Measurements from ENCODE around the gene NAT14. TPM values are rescaled to one million over a fixed set of nuclear protein-coding genes. Genes with fewer than 3 reads are reported as not detected.

The NAT14 gene
- total RNA-seq, 2 experiments from 2014 or later = 10.5 to 14.7 TPM

GRCh38 chr19:55466241-55466614 lies 18.8 kb upstream of the NAT14 start:
- H3K4me3 Mint-ChIP-seq = peak overlapping the region; percentile 8
- POLR2A ChIA-PET = interaction anchor here (2.5 kb wide), 1 partner anchor 10 kb away, joined by 7 read pairs; the partner anchor contains the start of gene ZNF628
- no peaks in the 10 kb centered on the region for H3K36me3 ChIP-seq (ENCODE audit: insufficient read depth, low read length)

DNA sequence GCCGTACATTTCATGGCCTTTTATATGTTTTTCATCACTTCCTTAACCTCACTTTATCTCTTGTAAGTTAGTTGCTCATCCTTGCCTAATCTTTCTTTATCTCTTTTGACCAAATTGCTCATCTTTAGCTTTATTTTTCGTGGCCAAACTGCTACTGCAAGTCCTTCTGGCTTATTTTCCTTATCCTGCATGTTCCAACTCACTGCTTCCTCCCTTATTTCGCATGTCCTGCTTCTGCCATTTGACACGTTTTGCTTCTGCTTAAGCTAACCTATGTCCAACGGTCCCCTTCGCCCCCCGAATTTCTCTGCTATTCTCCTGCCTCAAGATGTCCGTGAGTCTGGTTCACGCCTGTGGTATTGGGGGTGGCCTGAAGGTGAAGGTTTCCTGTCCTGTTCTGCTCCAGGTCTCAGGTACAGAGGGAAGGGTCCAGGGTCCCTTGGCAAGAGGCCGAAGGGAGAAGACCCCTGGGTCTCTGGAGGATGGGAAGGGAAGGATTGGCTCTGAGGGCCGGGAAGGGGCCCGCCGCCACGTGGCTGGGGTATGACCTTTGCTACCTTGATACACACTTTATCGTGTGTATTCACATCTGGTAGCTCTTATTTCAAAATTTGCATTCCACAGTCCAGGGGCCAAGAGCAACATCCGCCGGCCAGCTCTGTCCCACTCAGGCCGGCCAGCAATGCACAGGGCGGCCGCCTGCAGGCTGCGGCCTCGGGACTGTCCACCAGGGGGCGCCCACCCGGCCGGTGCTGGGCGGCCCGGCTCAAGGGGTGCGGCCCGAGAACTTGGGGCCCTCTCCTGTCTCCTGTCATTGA lies 17.5 kb upstream of the NAT14 start:
- H3K27ac Mint-ChIP-seq = no peak overlapping the region
- intact Hi-C loops (cut with DNase I, micrococcal nuclease) = loop anchor here (1.0 to 5.0 kb wide), 3 partner anchors 37 to 165 kb away; partner anchors contain the start of gene ZNF865 (in 1 of the 2)
- TF ChIP-seq, protein P1, sequence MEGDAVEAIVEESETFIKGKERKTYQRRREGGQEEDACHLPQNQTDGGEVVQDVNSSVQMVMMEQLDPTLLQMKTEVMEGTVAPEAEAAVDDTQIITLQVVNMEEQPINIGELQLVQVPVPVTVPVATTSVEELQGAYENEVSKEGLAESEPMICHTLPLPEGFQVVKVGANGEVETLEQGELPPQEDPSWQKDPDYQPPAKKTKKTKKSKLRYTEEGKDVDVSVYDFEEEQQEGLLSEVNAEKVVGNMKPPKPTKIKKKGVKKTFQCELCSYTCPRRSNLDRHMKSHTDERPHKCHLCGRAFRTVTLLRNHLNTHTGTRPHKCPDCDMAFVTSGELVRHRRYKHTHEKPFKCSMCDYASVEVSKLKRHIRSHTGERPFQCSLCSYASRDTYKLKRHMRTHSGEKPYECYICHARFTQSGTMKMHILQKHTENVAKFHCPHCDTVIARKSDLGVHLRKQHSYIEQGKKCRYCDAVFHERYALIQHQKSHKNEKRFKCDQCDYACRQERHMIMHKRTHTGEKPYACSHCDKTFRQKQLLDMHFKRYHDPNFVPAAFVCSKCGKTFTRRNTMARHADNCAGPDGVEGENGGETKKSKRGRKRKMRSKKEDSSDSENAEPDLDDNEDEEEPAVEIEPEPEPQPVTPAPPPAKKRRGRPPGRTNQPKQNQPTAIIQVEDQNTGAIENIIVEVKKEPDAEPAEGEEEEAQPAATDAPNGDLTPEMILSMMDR (IDR thresholded peaks at IDR 0.05) = peak; percentile 97

More at GRCh38 chr19:55466241-55466614, 18.8 kb upstream of the NAT14 start:
- Mint-ChIP-seq H3K27ac (no peak overlapping the region), H3K4me1 (ENCODE audit: low read depth) (peaks cover 6% of the 10 kb centered on the region), H3K27me3 (no peaks in the 10 kb centered on the region), H3K36me3 (ENCODE audit: low read depth) (peaks cover 5% of the 10 kb centered on the region), H3K9me3 (no peaks in the 10 kb centered on the region)
- ATAC-seq (ENCODE audit: poor library complexity) = no peak
- TF ChIP-seq, protein P1 (IDR thresholded peaks at IDR 0.05) = no peak
- H3K4me1 ChIP-seq (ENCODE audit: insufficient read depth, low read length) = peaks cover 20% of the 10 kb centered on the region
- CTCF ChIA-PET = interaction anchor here (3.0 kb wide), 1 partner anchor 38 kb away, joined by 31 read pairs; no protein-coding TSS in a partner anchor
- no peaks in the 10 kb centered on the region for H3K9me3 ChIP-seq (ENCODE audit: control insufficient read depth in 1 of 2, insufficient read depth in 1 of 2, low read length in 2 of 2)
- H3K27me3 ChIP-seq (ENCODE audit: control insufficient read depth in 1 of 2, insufficient read depth in 2 of 2, low read length in 2 of 2) = no peaks in the 10 kb centered on the region
- H3K27ac ChIP-seq (ENCODE audit: low read depth in 1 of 2, low read length in 2 of 2) = no peak overlapping the region
- no peak overlapping the region for H3K4me3 ChIP-seq (ENCODE audit: low read length)
- intact Hi-C loops (cut with DNase I, micrococcal nuclease) = loop anchor here in 1 of 2 experiments (5.0 kb wide), 2 partner anchors 141 to 166 kb away; partner anchors contain the start of gene ZNF865
- DNase-seq = no peak

DNA sequence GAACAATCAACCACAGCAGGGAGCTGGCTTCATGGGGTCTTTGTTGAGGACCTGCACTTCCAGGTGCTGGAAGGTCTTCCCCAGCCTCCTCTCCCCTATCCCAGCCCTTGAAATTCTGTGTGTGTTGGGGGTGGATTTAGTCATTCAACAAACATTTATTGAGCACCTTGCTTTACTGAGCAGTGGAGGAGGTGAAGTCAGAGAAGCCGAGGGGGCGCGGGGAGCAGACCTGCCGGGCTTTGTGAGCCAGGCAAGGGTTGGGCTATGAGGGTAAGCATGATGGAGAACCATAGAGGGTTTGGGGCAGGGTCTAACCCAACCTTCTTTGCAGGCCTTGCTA lies 17.0 kb upstream of the NAT14 start:
- H3K27me3 Mint-ChIP-seq = no peaks in the 10 kb centered on the region
- TF ChIP-seq, protein P1 (IDR thresholded peaks at IDR 0.05) = peak; percentile 57
- no peaks in the 10 kb centered on the region for H3K4me1 Mint-ChIP-seq (ENCODE audit: low read depth)
- ATAC-seq (ENCODE audit: poor library complexity) = no peak
- no peaks in the 10 kb centered on the region for H3K9me3 Mint-ChIP-seq
- DNase-seq = no peak
- no peaks in the 10 kb centered on the region for H3K36me3 Mint-ChIP-seq (ENCODE audit: low read depth)
- H3K4me3 Mint-ChIP-seq = no peak overlapping the region
- no peaks in the 10 kb centered on the region for H3K9me3 ChIP-seq (ENCODE audit: control insufficient read depth in 1 of 2, insufficient read depth in 1 of 2, low read length in 2 of 2)
- H3K27me3 ChIP-seq (ENCODE audit: control insufficient read depth in 1 of 2, insufficient read depth in 2 of 2, low read length in 2 of 2) = no peaks in the 10 kb centered on the region
- no peak overlapping the region for H3K4me3 ChIP-seq (ENCODE audit: low read length)
- ChIA-PET CTCF (interaction anchor here (0.9 to 3.0 kb wide), 6 partner anchors 9 to 166 kb away, joined by 3 to 31 read pairs (median 4); partner anchors contain the start of genes NAT14 and ZNF628), POLR2A (interaction anchor here (2.5 kb wide), 1 partner anchor 8 kb away, joined by 7 read pairs; the partner anchor contains the start of gene ZNF628)
- intact Hi-C loops (cut with DNase I, micrococcal nuclease) = loop anchor here (1.0 to 5.0 kb wide), 3 partner anchors 36 to 164 kb away; partner anchors contain the start of gene ZNF865 (in 1 of the 2)
- peaks cover 8% of the 10 kb centered on the region for H3K4me1 ChIP-seq (ENCODE audit: insufficient read depth, low read length)
- H3K36me3 ChIP-seq (ENCODE audit: insufficient read depth, low read length) = no peaks in the 10 kb centered on the region
- H3K27ac Mint-ChIP-seq = no peak overlapping the region
- H3K27ac ChIP-seq (ENCODE audit: low read depth in 1 of 2, low read length in 2 of 2) = no peak overlapping the region

More for the DNA sequence above, 17.5 kb upstream of the NAT14 start:
- Mint-ChIP-seq H3K4me1 (ENCODE audit: low read depth) (no peaks in the 10 kb centered on the region), H3K9me3 (no peaks in the 10 kb centered on the region), H3K36me3 (ENCODE audit: low read depth) (no peaks in the 10 kb centered on the region), H3K4me3 (no peak overlapping the region), H3K27me3 (no peaks in the 10 kb centered on the region)
- ChIA-PET POLR2A (interaction anchor here (0.6 to 2.5 kb wide), 3 partner anchors 9 to 169 kb away, joined by 3 to 7 read pairs (median 3); partner anchors contain the start of gene ZNF628), CTCF (interaction anchor here (0.7 to 3.0 kb wide), 7 partner anchors 9 to 166 kb away, joined by 3 to 31 read pairs (median 4); partner anchors contain the start of genes NAT14, TMEM238 and ZNF628)
- DNase-seq (peak; percentile 30 to 82 (median 58)), ATAC-seq (ENCODE audit: poor library complexity) (peak; percentile 93)
- Histone ChIP-seq H3K27me3 (ENCODE audit: control insufficient read depth in 1 of 2, insufficient read depth in 2 of 2, low read length in 2 of 2) (no peaks in the 10 kb centered on the region), H3K9me3 (ENCODE audit: control insufficient read depth in 1 of 2, insufficient read depth in 1 of 2, low read length in 2 of 2) (no peaks in the 10 kb centered on the region), H3K4me3 (ENCODE audit: low read length) (no peak overlapping the region), H3K27ac (ENCODE audit: low read depth in 1 of 2, low read length in 2 of 2) (no peak overlapping the region), H3K36me3 (ENCODE audit: insufficient read depth, low read length) (no peaks in the 10 kb centered on the region), H3K4me1 (ENCODE audit: insufficient read depth, low read length) (peaks cover 11% of the 10 kb centered on the region)
